Measurements from ENCODE around the gene BIN1.
"Not testable (repeated sequence)": the region's sequence is repeated elsewhere in the genome, so short reads cannot be mapped to it uniquely, and the experiment has no call there.

BIN1 gene

GRCh38 chr2:127029350-127030051, 77.5 kb downstream of the BIN1 start:
- no peak overlapping the region for H3K4me2 ChIP-seq (ENCODE audit: low read depth, low read length)
- TF ChIP-seq CTCF (IDR thresholded peaks at IDR 0.05; ENCODE audit: low read length) (no peak), EZH2 (optimal IDR thresholded peaks at IDR 0.05; ENCODE audit: low read depth, low read length) (no peak), EZH2phosphoT487 (IDR thresholded peaks at IDR 0.05; ENCODE audit: low read length) (no peak)
- H3F3A ChIP-seq (ENCODE audit: insufficient read depth, low read length), result no peaks in the 10 kb centered on the region
- H3K4me3 ChIP-seq (ENCODE audit: low read length), result no peak overlapping the region
- no peak overlapping the region for H2AFZ ChIP-seq (ENCODE audit: low read length)
- H4K20me1 ChIP-seq (ENCODE audit: insufficient read depth, low read length), result no peaks in the 10 kb centered on the region
- no peaks in the 10 kb centered on the region for H3K27me3 ChIP-seq (replicated peaks; ENCODE audit: insufficient read depth, low read length)
- no peaks in the 10 kb centered on the region for H3K36me3 ChIP-seq (replicated peaks; ENCODE audit: insufficient read depth, low read length)
- DNase-seq, result no peak
- H3K9me2 ChIP-seq (replicated peaks; ENCODE audit: insufficient read depth, low read length), result no peaks in the 10 kb centered on the region
- no peak overlapping the region for H3K9ac ChIP-seq (ENCODE audit: low read length)
- no peaks in the 10 kb centered on the region for H3K79me2 ChIP-seq (ENCODE audit: low read length)
- no peak overlapping the region for H3K27ac ChIP-seq (ENCODE audit: low read length)
- H3K4me1 ChIP-seq (ENCODE audit: low read length), result no peaks in the 10 kb centered on the region
- H3K9me3 ChIP-seq (replicated peaks; ENCODE audit: insufficient read depth, low read length), result no peaks in the 10 kb centered on the region

- not testable (repeated sequence) for H3K4me1 ChIP-seq (ENCODE audit: low read length); H3K27me3 ChIP-seq (replicated peaks; ENCODE audit: insufficient read depth, low read length); DNase-seq; H3K36me3 ChIP-seq (replicated peaks; ENCODE audit: insufficient read depth, low read length); H3K4me3 ChIP-seq (ENCODE audit: low read length); H3K79me2 ChIP-seq (ENCODE audit: low read length); H3K9ac ChIP-seq (ENCODE audit: low read length); H3F3A ChIP-seq (ENCODE audit: insufficient read depth, low read length); H3K9me3 ChIP-seq (replicated peaks; ENCODE audit: insufficient read depth, low read length); H3K9me2 ChIP-seq (replicated peaks; ENCODE audit: insufficient read depth, low read length); H3K4me2 ChIP-seq (ENCODE audit: low read depth, low read length); H4K20me1 ChIP-seq (ENCODE audit: insufficient read depth, low read length); H3K27ac ChIP-seq (ENCODE audit: low read length); H2AFZ ChIP-seq (ENCODE audit: low read length)
These were observed 78.2 kb downstream of the BIN1 start for GRCh38 chr2:127028745-127029144.

DNA sequence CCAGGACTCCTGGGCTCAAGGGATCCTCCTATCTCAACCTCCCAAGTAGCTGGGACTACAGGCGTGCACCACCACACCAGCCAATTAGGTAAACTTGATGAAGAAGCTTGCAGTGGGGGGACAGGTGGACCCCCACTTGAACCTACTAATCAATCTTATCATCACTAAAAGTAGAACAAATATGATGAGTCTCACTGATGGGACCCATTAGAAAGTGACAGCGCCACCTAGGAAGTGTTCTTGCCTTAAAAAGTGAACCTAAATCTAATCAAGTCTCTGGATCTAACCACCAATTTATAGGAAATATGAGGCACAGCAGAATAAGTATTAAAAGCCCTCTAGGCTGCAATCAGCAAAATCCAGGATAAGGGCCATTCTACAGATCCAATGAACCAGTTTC, 79.2 kb downstream of the BIN1 start:
- no peaks in the 10 kb centered on the region for H3K9me2 ChIP-seq (replicated peaks; ENCODE audit: insufficient read depth, low read length)
- no peaks in the 10 kb centered on the region for H3K36me3 ChIP-seq (replicated peaks; ENCODE audit: insufficient read depth, low read length)
- TF ChIP-seq EZH2 (optimal IDR thresholded peaks at IDR 0.05; ENCODE audit: low read depth, low read length) (no peak), EZH2phosphoT487 (IDR thresholded peaks at IDR 0.05; ENCODE audit: low read length) (no peak), CTCF (IDR thresholded peaks at IDR 0.05; ENCODE audit: low read length) (no peak; the same call in 1 of the 2 replicates)
- H3K4me2 ChIP-seq (ENCODE audit: low read depth, low read length), result no peak overlapping the region
- H3K9ac ChIP-seq (ENCODE audit: low read length), result no peak overlapping the region
- no peaks in the 10 kb centered on the region for H3K27me3 ChIP-seq (replicated peaks; ENCODE audit: insufficient read depth, low read length)
- no peaks in the 10 kb centered on the region for H4K20me1 ChIP-seq (ENCODE audit: insufficient read depth, low read length)
- no peaks in the 10 kb centered on the region for H3K4me1 ChIP-seq (ENCODE audit: low read length)
- no peaks in the 10 kb centered on the region for H3K9me3 ChIP-seq (replicated peaks; ENCODE audit: insufficient read depth, low read length)
- H3K79me2 ChIP-seq (ENCODE audit: low read length), result no peaks in the 10 kb centered on the region
- no peak for DNase-seq
- no peak overlapping the region for H3K4me3 ChIP-seq (ENCODE audit: low read length)
- no peak overlapping the region for H3K27ac ChIP-seq (ENCODE audit: low read length)
- no peak overlapping the region for H2AFZ ChIP-seq (ENCODE audit: low read length)
- no peaks in the 10 kb centered on the region for H3F3A ChIP-seq (ENCODE audit: insufficient read depth, low read length)

DNA sequence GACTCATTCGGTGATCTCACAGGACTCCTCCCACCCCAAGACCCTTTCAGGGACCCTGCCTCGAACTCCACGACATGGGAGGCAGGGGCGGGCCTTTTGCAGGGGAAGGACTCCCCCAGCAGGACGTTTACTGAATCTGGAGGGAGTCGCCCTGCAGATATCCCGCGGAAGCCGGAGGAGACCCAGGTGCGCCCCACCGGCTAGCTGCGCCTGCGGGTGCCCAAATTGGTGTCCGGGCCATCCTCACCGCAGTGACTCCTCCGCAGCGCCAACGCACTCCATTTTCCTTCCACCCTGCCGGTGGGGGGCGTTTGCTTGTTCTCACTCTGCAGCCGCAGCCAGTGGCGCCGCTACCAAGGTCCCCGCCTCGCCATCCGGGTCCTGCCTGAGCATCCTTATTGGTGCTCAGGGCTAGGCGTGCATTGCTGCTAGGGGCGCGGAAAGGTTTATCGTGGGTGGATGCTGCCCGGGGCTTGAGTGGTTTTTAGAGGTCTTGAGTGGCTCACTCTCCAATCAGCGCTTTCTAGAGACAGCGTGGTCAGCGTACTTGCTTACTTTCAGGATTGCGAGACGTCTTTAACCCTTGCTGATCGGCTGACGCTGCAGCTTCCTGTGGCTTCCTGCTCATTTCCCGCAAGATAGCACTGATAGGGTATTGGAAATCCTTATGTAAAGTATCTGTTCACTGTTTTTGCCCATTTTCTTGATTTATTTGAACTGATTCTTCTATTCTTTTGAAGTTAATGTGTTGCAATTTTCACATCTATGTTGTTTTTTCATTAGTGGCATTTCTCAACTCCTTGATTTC, 81.4 kb downstream of the BIN1 start:
- Histone ChIP-seq H2AFZ (ENCODE audit: low read length) (peak overlapping the region; percentile 53), H3F3A (ENCODE audit: insufficient read depth, low read length) (no peaks in the 10 kb centered on the region), H3K79me2 (ENCODE audit: low read length) (no peaks in the 10 kb centered on the region), H3K27ac (ENCODE audit: low read length) (no peak overlapping the region), H4K20me1 (ENCODE audit: insufficient read depth, low read length) (no peaks in the 10 kb centered on the region), H3K4me1 (ENCODE audit: low read length) (no peaks in the 10 kb centered on the region), H3K36me3 (replicated peaks; ENCODE audit: insufficient read depth, low read length) (no peaks in the 10 kb centered on the region), H3K9me2 (replicated peaks; ENCODE audit: insufficient read depth, low read length) (no peaks in the 10 kb centered on the region), H3K27me3 (replicated peaks; ENCODE audit: insufficient read depth, low read length) (no peaks in the 10 kb centered on the region), H3K9me3 (replicated peaks; ENCODE audit: insufficient read depth, low read length) (no peaks in the 10 kb centered on the region), H3K4me2 (ENCODE audit: low read depth, low read length) (peak overlapping the region; percentile 25), H3K9ac (ENCODE audit: low read length) (no peak overlapping the region), H3K4me3 (ENCODE audit: low read length) (peak overlapping the region; percentile 46)
- DNase-seq, result peak; percentile 46
- TF ChIP-seq EZH2phosphoT487 (IDR thresholded peaks at IDR 0.05; ENCODE audit: low read length), result no peak
- peak; percentile 28 for TF ChIP-seq CTCF (IDR thresholded peaks at IDR 0.05; ENCODE audit: low read length)
- TF ChIP-seq EZH2 (optimal IDR thresholded peaks at IDR 0.05; ENCODE audit: low read depth, low read length), result no peak
